GM12878 (cell line): ENCODE measurements around the gene MFAP3L. TPM values are rescaled to one million over a fixed set of nuclear protein-coding genes. Genes with fewer than 3 reads are reported as not detected.

Source experiments
- ATAC-seq: fragments of 200-7000 bp; cut with Tn5 transposase; 3 replicates; pipeline ENCODE4 v1.9.1; 2020; ENCODE audit warnings: mild to moderate bottlenecking, moderate library complexity
- BruUV-seq: library from RNA; stranded (reverse); fragments of 400-500 nt; replicated peaks from 2 replicates; lab custom pipeline; 2021; lab: Mats Ljungman, UMichigan
- CTCF ChIA-PET: fragments of 300-600 bp; sonication (Branson Sonifier 250); formaldehyde crosslinking; extraction: SDS; loops from one replicate; lab custom pipeline; 2021; ENCODE audit warnings: inconsistent platforms; lab: Yijun Ruan, JAX
- POLR2A ChIA-PET: fragments of 350-600 bp; formaldehyde crosslinking; extraction: SDS; loops from one replicate; lab custom pipeline; 2021; ENCODE audit warnings: inconsistent platforms; lab: Charles Lee
- RAD21 ChIA-PET: fragments of 300-600 bp; sonication (Branson Sonifier 250); formaldehyde crosslinking; loops from one replicate; lab custom pipeline; 2023; ENCODE audit warnings: antibody characterized with exemption; ENCODE audit not compliant: unreplicated experiment; lab: Charles Lee
- SMC1A ChIA-PET: fragments of 300-600 bp; sonication (Branson Sonifier 250); formaldehyde crosslinking; loops from one replicate; lab custom pipeline; 2023; ENCODE audit not compliant: unreplicated experiment, uncharacterized antibody; lab: Charles Lee
- DNase-seq: peaks from one replicate; pipeline ENCODE4 v3.0.0-alpha.2; 2011; ENCODE audit warnings: low read depth, low spot score
- FAIRE-seq: peaks from 3 replicates; lab custom pipeline; 2011; peaks lifted over from hg19 to GRCh38; lab: Jason Lieb, UNC
- H2AFZ ChIP-seq: 2 replicates; pipeline ENCODE4 v1.6.0; 2011; ENCODE audit warnings: low read depth, low read length, control low read depth; ENCODE audit not compliant: control insufficient read depth
- H3K27ac ChIP-seq: 2 replicates; pipeline ENCODE4 v1.5.1; 2011; ENCODE audit warnings: control low read depth; ENCODE audit not compliant: control insufficient read depth, insufficient read depth
- H3K27me3 ChIP-seq, 2 experiments: replicated peaks in 1 of 2; 2 replicates each; pipeline versions ENCODE4 v1.6.0 to v1.6.1; 2011; ENCODE audit warnings: low read length in 1 of 2; ENCODE audit not compliant: control insufficient read depth in 2 of 2, insufficient read depth in 2 of 2
- H3K36me3 ChIP-seq, 2 experiments: 2 replicates each; pipeline ENCODE4 v1.5.1; 2011; ENCODE audit warnings: low read length in 1 of 2; ENCODE audit not compliant: control insufficient read depth in 2 of 2, insufficient read depth in 2 of 2
- H3K4me1 ChIP-seq: 2 replicates; pipeline ENCODE4 v1.6.1; 2011; ENCODE audit warnings: mild to moderate bottlenecking, low read length, moderate library complexity, mixed read lengths; ENCODE audit not compliant: control insufficient read depth, insufficient read depth
- H3K4me2 ChIP-seq: 2 replicates; pipeline ENCODE4 v1.6.0; 2011; ENCODE audit warnings: control low read depth; ENCODE audit not compliant: control insufficient read depth, insufficient read depth
- H3K4me3 ChIP-seq: fragments of 200-600 bp; sonication (generic); 2 replicates; pipeline ENCODE4 v1.5.1; 2016
- H3K79me2 ChIP-seq: 2 replicates; pipeline ENCODE4 v1.6.0; 2011; ENCODE audit warnings: low read length; ENCODE audit not compliant: control insufficient read depth, insufficient read depth
- H3K9ac ChIP-seq: 2 replicates; pipeline ENCODE4 v1.8.0; 2011; ENCODE audit warnings: low read length, control low read depth, mixed read lengths; ENCODE audit not compliant: control insufficient read depth, insufficient read depth
- H3K9me3 ChIP-seq: replicated peaks from 3 replicates; pipeline ENCODE4 v1.5.1; 2011; ENCODE audit warnings: mild to moderate bottlenecking, low read length; ENCODE audit not compliant: control insufficient read depth, insufficient read depth
- H4K20me1 ChIP-seq: 2 replicates; pipeline ENCODE4 v1.6.0; 2011; ENCODE audit not compliant: control insufficient read depth, insufficient read depth
- BACH1 ChIP-seq: fragments of 450-650 bp; IDR thresholded peaks from 2 replicates; pipeline ENCODE4 v1.6.1; 2017; ENCODE audit warnings: mild to moderate bottlenecking, borderline replicate concordance
- BCL11A ChIP-seq: IDR thresholded peaks from 2 replicates; pipeline ENCODE4 v1.6.1; 2011; ENCODE audit warnings: low read depth, low read length
- BHLHE40 ChIP-seq, 2 experiments: fragments of 450-650 bp in 1 of 2; IDR thresholded peaks; 2 replicates each; pipeline ENCODE4 v1.6.1; 2011 to 2017; ENCODE audit warnings: low read depth in 2 of 2, borderline replicate concordance in 1 of 2, improper control_type of control experiment in 1 of 2, low read length in 1 of 2, mild to moderate bottlenecking in 1 of 2
- CBX5 ChIP-seq: sonication (generic); IDR thresholded peaks from 2 replicates; pipeline ENCODE4 v1.6.1; 2016; ENCODE audit warnings: low read depth, moderate library complexity, mild to moderate bottlenecking, inconsistent platforms
- CREM ChIP-seq: IDR thresholded peaks from 2 replicates; pipeline ENCODE4 v1.6.1; 2014; ENCODE audit warnings: antibody characterized with exemption, low read depth
- IKZF2 ChIP-seq, 2 experiments: fragments of 450-650 bp; IDR thresholded peaks; 2 replicates each; pipeline ENCODE4 v1.6.1; 2017; ENCODE audit warnings: mild to moderate bottlenecking in 2 of 2, moderate library complexity in 2 of 2
- MAX ChIP-seq: IDR thresholded peaks from 2 replicates; pipeline ENCODE4 v1.6.1; 2012; ENCODE audit warnings: low read depth, low read length, improper control_type of control experiment
- MEF2A ChIP-seq: IDR thresholded peaks from 2 replicates; pipeline ENCODE4 v1.6.1; 2011; ENCODE audit warnings: low read depth, mild to moderate bottlenecking, low read length, moderate library complexity; ENCODE audit not compliant: insufficient read depth
- MXI1 ChIP-seq: fragments of 150-350 bp; IDR thresholded peaks from 2 replicates; pipeline ENCODE4 v1.6.1; 2011; ENCODE audit warnings: low read depth, mild to moderate bottlenecking, inconsistent platforms, low read length, improper control_type of control experiment
- MYC ChIP-seq: IDR thresholded peaks from 2 replicates; pipeline ENCODE4 v1.6.1; 2011; ENCODE audit warnings: mild to moderate bottlenecking, low read length, moderate library complexity, inconsistent platforms; ENCODE audit not compliant: insufficient read depth, insufficient replicate concordance, insufficient read length, severe bottlenecking
- NFYB ChIP-seq: IDR thresholded peaks from 2 replicates; pipeline ENCODE4 v1.6.1; 2011; ENCODE audit warnings: low read depth, mild to moderate bottlenecking, low read length, improper control_type of control experiment, moderate library complexity; ENCODE audit not compliant: insufficient read depth
- NR2C1 ChIP-seq: fragments of 450-650 bp; IDR thresholded peaks from 2 replicates; pipeline ENCODE4 v1.6.1; 2017; ENCODE audit warnings: antibody characterized with exemption, mild to moderate bottlenecking, moderate library complexity
- SIN3A ChIP-seq: IDR thresholded peaks from 2 replicates; pipeline ENCODE4 v1.6.1; 2012; ENCODE audit warnings: low read depth, low read length, improper control_type of control experiment
- SKIL ChIP-seq: fragments of 450-650 bp; IDR thresholded peaks from 2 replicates; pipeline ENCODE4 v1.6.1; 2017; ENCODE audit warnings: mild to moderate bottlenecking, low read depth, inconsistent platforms; ENCODE audit not compliant: poor library complexity, severe bottlenecking
- SMAD1 ChIP-seq: fragments of 450-650 bp; IDR thresholded peaks from 2 replicates; pipeline ENCODE4 v1.6.1; 2018; ENCODE audit warnings: mild to moderate bottlenecking, low read depth; ENCODE audit not compliant: partially characterized antibody
- SMAD5 ChIP-seq: IDR thresholded peaks from 2 replicates; pipeline ENCODE4 v1.6.1; 2016; ENCODE audit warnings: antibody characterized with exemption, low read depth
- SMARCA5 ChIP-seq: fragments of 450-650 bp; IDR thresholded peaks from 2 replicates; pipeline ENCODE4 v1.6.1; 2017; ENCODE audit warnings: mild to moderate bottlenecking
- SRF ChIP-seq, 2 experiments: IDR thresholded peaks; 2 replicates each; pipeline ENCODE4 v1.6.1; 2011; ENCODE audit warnings: low read depth in 2 of 2, low read length in 2 of 2, mild to moderate bottlenecking in 1 of 2, moderate library complexity in 1 of 2
- TBL1XR1 ChIP-seq: IDR thresholded peaks from 2 replicates; pipeline ENCODE4 v1.6.1; 2012; ENCODE audit warnings: low read depth, low read length, improper control_type of control experiment
- WGBS: methylation state at CpG from one replicate; pipeline ENCODE4 v1.1.6; 2016; ENCODE audit warnings: low lambda C conversion rate; ENCODE audit not compliant: insufficient replicate concordance, insufficient coverage; ENCODE audit errors: missing lambda C conversion rate; 5-methylcytosine and 5-hydroxymethylcytosine counted together
- in situ Hi-C: fragments of 300-500 bp; cut with MboI; formaldehyde crosslinking; loops from 9 replicates; pipeline ENCODE4 v1.14.3; 2018; ENCODE audit warnings: mixed read lengths
- intact Hi-C: fragments of 100-400 bp; cut with micrococcal nuclease; formaldehyde crosslinking; loops from one replicate; pipeline ENCODE4 v1.14.2; 2022; ENCODE audit not compliant: unreplicated experiment
- polyA plus RNA-seq, 11 experiments: library from polyadenylated mRNA; depleted of rRNA in 4 of 11; unstranded in 6 of 11; stranded (reverse) in 5 of 11; fragments of >200 nt; fragmentation: Nextera tagmentation in 4 of 11; fragmentation: Illumina TruSeq in 1 of 11; extraction: Ambion mirVana in 4 of 11; extraction: Trizol in 1 of 11; gene quantifications; 1 replicate in 1 of 11; 2 replicates in 10 of 11; pipeline versions ENCODE4 v1.2.1 to v1.2.3, GENCODE V29; 2011 to 2016; ENCODE audit warnings: inconsistent platforms in 2 of 11, missing spikeins in 2 of 11, low read depth in 1 of 11
- total RNA-seq, 4 experiments: library from RNA; depleted of rRNA in 3 of 4; stranded (reverse); fragments of >200 nt in 3 of 4; fragmentation: Illumina TruSeq in 1 of 4; extraction: Trizol in 1 of 4; gene quantifications; 2 replicates each; pipeline versions ENCODE4 v1.2.1 to v1.2.3, GENCODE V29; 2013 to 2021

MFAP3L gene
- total and polyA plus RNA-seq, 10 of the 15 experiments (the other 5 are each of a cell fraction or from before 2014, with no cell fraction given): 0.10 to 3.0 TPM; not detected in 8

GRCh38 chr4:170001011-170001744 is 25.0 kb downstream of the MFAP3L start:
- Histone ChIP-seq H3K36me3 (no peaks in the 10 kb centered on the region), H3K4me3 (no peak overlapping the region), H3K9ac (no peak overlapping the region), H3K9me3 (no peaks in the 10 kb centered on the region), H3K79me2 (no peaks in the 10 kb centered on the region), H3K4me1 (no peaks in the 10 kb centered on the region), H3K27me3 (no peaks in the 10 kb centered on the region), H4K20me1 (no peaks in the 10 kb centered on the region)
- ChIA-PET CTCF (no interaction called here), RAD21 (no interaction called here)
- in situ Hi-C loops: no loop called here
- DNase-seq (no peak), FAIRE-seq (no peak)
- no TSS peak for BruUV-seq
- intact Hi-C loops: no loop called here
- TF ChIP-seq BCL11A (no peak), IKZF2 (IDR thresholded peaks at IDR 0.05) (no peak), MEF2A (no peak), MYC (no peak), NFYB (no peak), BHLHE40 (IDR thresholded peaks at IDR 0.05; ENCODE audit: borderline replicate concordance in 1 of 2, low read depth in 2 of 2, low read length in 1 of 2) (no peak), SMAD1 (no peak), SMAD5 (no peak), SRF (IDR thresholded peaks at IDR 0.05; ENCODE audit: low read depth in 2 of 2, low read length in 2 of 2) (no peak), MAX (no peak), NR2C1 (no peak), SKIL (no peak), BACH1 (no peak), CBX5 (no peak), TBL1XR1 (no peak), SIN3A (no peak), MXI1 (no peak), SMARCA5 (no peak), CREM (no peak)
- TF ChIP-seq, all 136 proteins: peak for 0
- ChIA-PET SMC1A (no interaction called here), POLR2A (no interaction called here)
- H3K27ac ChIP-seq: no peak overlapping the region
- no peak overlapping the region for H2AFZ ChIP-seq
- 10% methylated on average over 3 of the region's 3 CpGs for WGBS
- H3K4me2 ChIP-seq: no peak overlapping the region
- no peak for ATAC-seq
